Measurements from ENCODE around the gene PLA2G6. TPM values are rescaled to one million over a fixed set of nuclear protein-coding genes. Genes with fewer than 3 reads are reported as not detected.

The PLA2G6 gene
- total and polyA plus RNA-seq, 9 of the 15 experiments (the other 6 are each of a cell fraction or from before 2014, with no cell fraction given) = 0.11 to 12.2 (median 9.7) TPM

- TF ChIP-seq MIER1 (IDR thresholded peaks at IDR 0.05; ENCODE audit: low read depth) (no peak), YY1 (IDR thresholded peaks at IDR 0.05; ENCODE audit: borderline replicate concordance in 1 of 3, control insufficient read depth in 1 of 3, extremely low read depth in 1 of 3, insufficient read depth in 3 of 3, insufficient read length in 1 of 3, insufficient replicate concordance in 2 of 3, low read depth in 1 of 3, low read length in 2 of 3) (peak; percentile 22 to 69 (median 61)), IRF1 (CRISPR knock-in tag; IDR thresholded peaks at IDR 0.05; ENCODE audit: borderline replicate concordance) (no peak), L3MBTL2 (IDR thresholded peaks at IDR 0.05) (peak; percentile 100), SREBF2 (CRISPR knock-in tag; IDR thresholded peaks at IDR 0.05) (no peak), SLC30A9 (CRISPR knock-in tag; IDR thresholded peaks at IDR 0.05) (no peak), COPS2 (conservative IDR thresholded peaks at IDR 0.05) (no peak), ZNF76 (CRISPR knock-in tag; IDR thresholded peaks at IDR 0.05; ENCODE audit: borderline replicate concordance) (0 out of 2 replicates have a peak, but pooled peaks have one; percentile 29), NCOA1 (IDR thresholded peaks at IDR 0.05; ENCODE audit: low read depth) (no peak), RFX1 (IDR thresholded peaks at IDR 0.05) (no peak), KDM2B (CRISPR knock-in tag; IDR thresholded peaks at IDR 0.05) (no peak), ATF1 (CRISPR knock-in tag; IDR thresholded peaks at IDR 0.05) (no peak), ATF1 (tag; IDR thresholded peaks at IDR 0.05) (peak; percentile 88)
- TF ChIP-seq, protein P1, sequence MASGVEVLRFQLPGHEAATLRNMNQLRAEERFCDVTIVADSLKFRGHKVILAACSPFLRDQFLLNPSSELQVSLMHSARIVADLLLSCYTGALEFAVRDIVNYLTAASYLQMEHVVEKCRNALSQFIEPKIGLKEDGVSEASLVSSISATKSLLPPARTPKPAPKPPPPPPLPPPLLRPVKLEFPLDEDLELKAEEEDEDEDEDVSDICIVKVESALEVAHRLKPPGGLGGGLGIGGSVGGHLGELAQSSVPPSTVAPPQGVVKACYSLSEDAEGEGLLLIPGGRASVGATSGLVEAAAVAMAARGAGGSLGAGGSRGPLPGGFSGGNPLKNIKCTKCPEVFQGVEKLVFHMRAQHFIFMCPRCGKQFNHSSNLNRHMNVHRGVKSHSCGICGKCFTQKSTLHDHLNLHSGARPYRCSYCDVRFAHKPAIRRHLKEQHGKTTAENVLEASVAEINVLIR (CRISPR knock-in tag; IDR thresholded peaks at IDR 0.05) = no peak
- TF ChIP-seq, protein P2, sequence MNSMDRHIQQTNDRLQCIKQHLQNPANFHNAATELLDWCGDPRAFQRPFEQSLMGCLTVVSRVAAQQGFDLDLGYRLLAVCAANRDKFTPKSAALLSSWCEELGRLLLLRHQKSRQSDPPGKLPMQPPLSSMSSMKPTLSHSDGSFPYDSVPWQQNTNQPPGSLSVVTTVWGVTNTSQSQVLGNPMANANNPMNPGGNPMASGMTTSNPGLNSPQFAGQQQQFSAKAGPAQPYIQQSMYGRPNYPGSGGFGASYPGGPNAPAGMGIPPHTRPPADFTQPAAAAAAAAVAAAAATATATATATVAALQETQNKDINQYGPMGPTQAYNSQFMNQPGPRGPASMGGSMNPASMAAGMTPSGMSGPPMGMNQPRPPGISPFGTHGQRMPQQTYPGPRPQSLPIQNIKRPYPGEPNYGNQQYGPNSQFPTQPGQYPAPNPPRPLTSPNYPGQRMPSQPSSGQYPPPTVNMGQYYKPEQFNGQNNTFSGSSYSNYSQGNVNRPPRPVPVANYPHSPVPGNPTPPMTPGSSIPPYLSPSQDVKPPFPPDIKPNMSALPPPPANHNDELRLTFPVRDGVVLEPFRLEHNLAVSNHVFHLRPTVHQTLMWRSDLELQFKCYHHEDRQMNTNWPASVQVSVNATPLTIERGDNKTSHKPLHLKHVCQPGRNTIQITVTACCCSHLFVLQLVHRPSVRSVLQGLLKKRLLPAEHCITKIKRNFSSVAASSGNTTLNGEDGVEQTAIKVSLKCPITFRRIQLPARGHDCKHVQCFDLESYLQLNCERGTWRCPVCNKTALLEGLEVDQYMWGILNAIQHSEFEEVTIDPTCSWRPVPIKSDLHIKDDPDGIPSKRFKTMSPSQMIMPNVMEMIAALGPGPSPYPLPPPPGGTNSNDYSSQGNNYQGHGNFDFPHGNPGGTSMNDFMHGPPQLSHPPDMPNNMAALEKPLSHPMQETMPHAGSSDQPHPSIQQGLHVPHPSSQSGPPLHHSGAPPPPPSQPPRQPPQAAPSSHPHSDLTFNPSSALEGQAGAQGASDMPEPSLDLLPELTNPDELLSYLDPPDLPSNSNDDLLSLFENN (IDR thresholded peaks at IDR 0.05; ENCODE audit: low read depth in 2 of 2, low read length in 2 of 2) = no peak
- TF ChIP-seq, protein P3, sequence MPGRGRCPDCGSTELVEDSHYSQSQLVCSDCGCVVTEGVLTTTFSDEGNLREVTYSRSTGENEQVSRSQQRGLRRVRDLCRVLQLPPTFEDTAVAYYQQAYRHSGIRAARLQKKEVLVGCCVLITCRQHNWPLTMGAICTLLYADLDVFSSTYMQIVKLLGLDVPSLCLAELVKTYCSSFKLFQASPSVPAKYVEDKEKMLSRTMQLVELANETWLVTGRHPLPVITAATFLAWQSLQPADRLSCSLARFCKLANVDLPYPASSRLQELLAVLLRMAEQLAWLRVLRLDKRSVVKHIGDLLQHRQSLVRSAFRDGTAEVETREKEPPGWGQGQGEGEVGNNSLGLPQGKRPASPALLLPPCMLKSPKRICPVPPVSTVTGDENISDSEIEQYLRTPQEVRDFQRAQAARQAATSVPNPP (IDR thresholded peaks at IDR 0.05; ENCODE audit: borderline replicate concordance, insufficient read depth, insufficient read length) = no peak
- TF ChIP-seq, protein P4, sequence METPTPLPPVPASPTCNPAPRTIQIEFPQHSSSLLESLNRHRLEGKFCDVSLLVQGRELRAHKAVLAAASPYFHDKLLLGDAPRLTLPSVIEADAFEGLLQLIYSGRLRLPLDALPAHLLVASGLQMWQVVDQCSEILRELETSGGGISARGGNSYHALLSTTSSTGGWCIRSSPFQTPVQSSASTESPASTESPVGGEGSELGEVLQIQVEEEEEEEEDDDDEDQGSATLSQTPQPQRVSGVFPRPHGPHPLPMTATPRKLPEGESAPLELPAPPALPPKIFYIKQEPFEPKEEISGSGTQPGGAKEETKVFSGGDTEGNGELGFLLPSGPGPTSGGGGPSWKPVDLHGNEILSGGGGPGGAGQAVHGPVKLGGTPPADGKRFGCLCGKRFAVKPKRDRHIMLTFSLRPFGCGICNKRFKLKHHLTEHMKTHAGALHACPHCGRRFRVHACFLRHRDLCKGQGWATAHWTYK (CRISPR knock-in tag; IDR thresholded peaks at IDR 0.05) = peak; percentile 53; the same call in 1 of the 2 replicates
These were observed 32.8 kb upstream of the PLA2G6 start (continued) for GRCh38 chr22:38214302-38215056.

Data from K562 (cell line).